ENCODE measurements around the gene COL23A1.

GRCh38 chr5:178547753-178548415 lies 42.3 kb downstream of the COL23A1 start:
- no peak for TF ChIP-seq CTCF (conservative IDR thresholded peaks at IDR 0.05 in 1 of 2, IDR thresholded peaks at IDR 0.05 in 1 of 2; ENCODE audit: low read depth in 1 of 2, low read length in 2 of 2)
- TF ChIP-seq EZH2 (IDR thresholded peaks at IDR 0.05; ENCODE audit: low read length, missing control alignments), result no peak

All from fibroblast of lung (primary cell).